HepG2 (cell line): ENCODE measurements around the gene NOL12. TPM values are rescaled to one million over a fixed set of nuclear protein-coding genes. Genes with fewer than 3 reads are reported as not detected.

Experiments used
- HHEX ChIP-seq: IDR thresholded peaks from 2 replicates; pipeline ENCODE4 v1.6.1; 2016; ENCODE audit warnings: control low read depth
- KDM5A ChIP-seq: fragments of 200-600 bp; sonication (generic); IDR thresholded peaks from 2 replicates; pipeline ENCODE4 v1.7.0; 2018; ENCODE audit warnings: antibody characterized with exemption, mild to moderate bottlenecking, low read length, borderline replicate concordance
- KMT2B ChIP-seq: IDR thresholded peaks from 2 replicates; pipeline ENCODE4 v1.6.1; 2016; ENCODE audit warnings: missing genetic modification reagents, missing compliant biosample characterization
- MED13 ChIP-seq: sonication (generic); formaldehyde crosslinking; IDR thresholded peaks from 2 replicates; pipeline ENCODE4 v1.5.0; 2020; ENCODE audit warnings: missing genetic modification reagents
- STAT6 ChIP-seq: sonication (generic); formaldehyde crosslinking; IDR thresholded peaks from 2 replicates; pipeline ENCODE4 v1.4.0; 2020; ENCODE audit warnings: missing genetic modification reagents, mild to moderate bottlenecking, borderline replicate concordance
- ZFP90 ChIP-seq: sonication (generic); formaldehyde crosslinking; IDR thresholded peaks from 2 replicates; pipeline ENCODE4 v1.8.0; 2022; ENCODE audit warnings: missing genetic modification reagents, mild to moderate bottlenecking, inconsistent platforms, borderline replicate concordance
- ZNF292 ChIP-seq: sonication (generic); formaldehyde crosslinking; IDR thresholded peaks from 2 replicates; pipeline ENCODE4 v1.8.1; 2022; ENCODE audit warnings: mild to moderate bottlenecking, low read depth, missing genetic modification reagents, borderline replicate concordance
- ZNF407 ChIP-seq: sonication (generic); formaldehyde crosslinking; IDR thresholded peaks from one replicate; pipeline ENCODE4 v1.5.1; 2020; ENCODE audit warnings: mild to moderate bottlenecking, missing genetic modification reagents; ENCODE audit errors: not compliant biosample characterization
- ZNF646 ChIP-seq: sonication (generic); formaldehyde crosslinking; IDR thresholded peaks from 2 replicates; pipeline ENCODE4 v1.9.0; 2021; ENCODE audit warnings: mild to moderate bottlenecking, missing genetic modification reagents
- polyA plus RNA-seq, 8 experiments: library from polyadenylated mRNA; depleted of rRNA in 3 of 8; stranded (reverse) in 7 of 8; unstranded in 1 of 8; fragments of >200 nt; fragmentation: Illumina TruSeq in 4 of 8; extraction: Trizol in 4 of 8; gene quantifications; 2 replicates each; pipeline versions ENCODE4 v1.2.1 to v1.2.3, GENCODE V29; 2011 to 2016; ENCODE audit warnings: low read depth in 4 of 8, missing spikeins in 1 of 8, mixed read lengths in 1 of 8; ENCODE audit not compliant: insufficient read depth in 1 of 8
- total RNA-seq, 5 experiments: library from RNA; depleted of rRNA; stranded (reverse); fragments of >200 nt; fragmentation: Illumina TruSeq; extraction: Trizol; gene quantifications; 2 replicates each; pipeline ENCODE4 v1.2.3, GENCODE V29; 2016; ENCODE audit warnings: low read depth in 1 of 5

NOL12 gene
- total and polyA plus RNA-seq, 2 of the 13 experiments (the other 11 are each of a cell fraction or from before 2014, with no cell fraction given) = 14.3 to 31.4 TPM

GRCh38 chr22:37674951-37675929 is 10.9 kb upstream of the NOL12 start, which contains the start of gene LGALS1 (continued):
- TF ChIP-seq ZNF407 (CRISPR knock-in tag) (no peak), ZNF292 (CRISPR knock-in tag) (no peak), KDM5A (peak; percentile 40; the same call in 1 of the 2 replicates), STAT6 (no peak), KMT2B (peak; percentile 37; the same call in 1 of the 2 replicates), ZFP90 (CRISPR knock-in tag) (no peak; the same call in 1 of the 2 replicates), MED13 (no peak; the same call in 1 of the 2 replicates), HHEX (no peak), ZNF646 (CRISPR knock-in tag) (no peak)
